Subcutaneous abdominal adipose tissue (tissue), 5 donors: Measurements from ENCODE around the gene GJD4.

Source experiments
- H3K27ac ChIP-seq: one replicate; pipeline ENCODE4 v1.7.0; 2013; ENCODE audit warnings: low read depth, mild to moderate bottlenecking, inconsistent platforms, low read length, moderate library complexity
- H3K27me3 ChIP-seq, 5 donors: one replicate each; pipeline ENCODE4 v1.7.0; 2013; ENCODE audit warnings: low read length in 5 of 5, inconsistent platforms in 1 of 5; ENCODE audit not compliant: control insufficient read depth in 5 of 5, insufficient read depth in 4 of 5
- H3K36me3 ChIP-seq, 5 donors: one replicate each; pipeline ENCODE4 v1.7.0; 2013; ENCODE audit warnings: low read length in 5 of 5; ENCODE audit not compliant: control insufficient read depth in 5 of 5, insufficient read depth in 5 of 5
- H3K4me1 ChIP-seq, 5 donors: one replicate each; pipeline ENCODE4 v1.7.0; 2013; ENCODE audit warnings: low read length in 5 of 5, mild to moderate bottlenecking in 3 of 5, moderate library complexity in 1 of 5; ENCODE audit not compliant: control insufficient read depth in 5 of 5, insufficient read depth in 5 of 5
- H3K4me3 ChIP-seq, 5 donors: one replicate each; pipeline ENCODE4 v1.7.0; 2013; ENCODE audit warnings: low read length in 5 of 5, low read depth in 1 of 5
- H3K9ac ChIP-seq, 5 donors: one replicate each; pipeline ENCODE4 v1.7.0; 2013; ENCODE audit warnings: low read length in 5 of 5, mild to moderate bottlenecking in 4 of 5, moderate library complexity in 3 of 5
- H3K9me3 ChIP-seq, 5 donors: one replicate each; pipeline ENCODE4 v1.7.0; 2013; ENCODE audit warnings: low read length in 5 of 5; ENCODE audit not compliant: control insufficient read depth in 5 of 5
- donor health status: healthy.
- donor health status: healthy.
- donor health status: healthy.
- donor health status: healthy.
- donor health status: healthy.

The GJD4 gene

GRCh38 chr10:35612385-35613106, 7.4 kb downstream of the GJD4 start:
- Histone ChIP-seq H3K4me3 (no peak overlapping the region), H3K36me3 (no peaks in the 10 kb centered on the region), H3K27me3 (peaks cover 10 to 32% (median 16%) of the 10 kb centered on the region in 5 donors), H3K4me1 (peaks cover 0 to 8% (median 7%) of the 10 kb centered on the region in 5 donors), H3K27ac (no peak overlapping the region), H3K9me3 (peaks cover 0 to 2% (median 0%) of the 10 kb centered on the region in 5 donors), H3K9ac (no peak overlapping the region)

DNA sequence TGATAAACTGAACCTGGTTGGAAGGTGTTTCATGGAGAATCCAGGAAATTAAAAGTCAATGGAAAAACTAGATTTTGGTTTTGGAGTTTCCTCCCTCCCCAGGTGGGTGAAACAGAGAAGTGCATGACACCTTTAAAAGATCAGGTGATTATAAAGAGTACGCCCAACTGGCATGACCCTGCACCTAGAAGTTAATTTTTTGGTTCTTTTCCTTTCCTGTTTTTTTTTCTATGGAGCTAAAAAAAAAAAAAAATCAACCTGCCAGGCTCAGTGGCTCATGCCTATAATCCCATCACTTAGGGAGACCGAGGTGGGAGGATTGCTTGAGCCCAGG, 7.9 kb downstream of the GJD4 start:
- Histone ChIP-seq H3K9ac (no peak overlapping the region), H3K27me3 (peaks cover 6 to 27% (median 11%) of the 10 kb centered on the region in 5 donors), H3K4me1 (peaks cover 0 to 3% (median 2%) of the 10 kb centered on the region in 5 donors), H3K27ac (no peak overlapping the region), H3K9me3 (peaks cover 0 to 2% (median 0%) of the 10 kb centered on the region in 5 donors), H3K4me3 (no peak overlapping the region), H3K36me3 (no peaks in the 10 kb centered on the region)

GRCh38 chr10:35613597-35614226, 8.6 kb downstream of the GJD4 start:
- peaks cover 2 to 20% (median 5%) of the 10 kb centered on the region in 5 donors for H3K27me3 ChIP-seq
- peaks cover 0 to 2% (median 0%) of the 10 kb centered on the region in 5 donors for H3K9me3 ChIP-seq
- no peaks in the 10 kb centered on the region for H3K4me1 ChIP-seq
- no peak overlapping the region for H3K27ac ChIP-seq
- no peak overlapping the region for H3K4me3 ChIP-seq
- H3K9ac ChIP-seq, result no peak overlapping the region
- H3K36me3 ChIP-seq, result no peaks in the 10 kb centered on the region

- no peak overlapping the region for H3K9ac ChIP-seq
- H3K4me1 ChIP-seq, result no peaks in the 10 kb centered on the region
- H3K36me3 ChIP-seq, result no peaks in the 10 kb centered on the region
- H3K27ac ChIP-seq, result no peak overlapping the region
- H3K9me3 ChIP-seq, result peaks cover 0 to 2% (median 0%) of the 10 kb centered on the region in 5 donors
- peaks cover 2 to 16% (median 5%) of the 10 kb centered on the region in 5 donors for H3K27me3 ChIP-seq
- no peak overlapping the region for H3K4me3 ChIP-seq
Measured at GRCh38 chr10:35614312-35614711, 9.2 kb downstream of the GJD4 start.

DNA sequence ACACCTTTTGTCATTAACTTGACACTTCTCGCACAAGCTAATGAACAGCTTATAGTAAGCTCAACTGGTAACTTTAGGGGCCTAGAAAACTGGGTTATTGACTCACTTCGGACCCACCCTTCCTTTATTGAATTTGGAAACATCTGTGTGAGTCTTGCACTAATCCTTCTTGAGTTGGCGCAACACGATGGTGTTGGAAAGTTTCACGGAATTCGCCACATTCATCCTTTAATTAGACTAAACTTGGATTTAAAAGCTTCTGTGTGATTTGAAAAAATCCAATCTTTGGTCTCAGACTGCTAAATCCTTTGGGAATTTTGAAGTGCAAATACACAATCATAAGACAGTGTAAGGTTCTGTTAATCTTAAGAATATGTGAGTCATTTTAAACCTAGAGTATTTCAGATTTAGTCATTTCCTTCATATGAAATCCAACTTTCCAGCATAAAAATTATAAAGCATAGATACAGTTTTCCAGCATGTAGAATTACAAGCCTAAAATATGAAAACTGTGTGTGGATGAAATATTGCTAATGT, 21.9 kb downstream of the GJD4 start:
- H3K4me1 ChIP-seq, result peaks cover 0 to 7% (median 3%) of the 10 kb centered on the region in 5 donors
- no peaks in the 10 kb centered on the region for H3K27me3 ChIP-seq
- no peak overlapping the region for H3K9ac ChIP-seq
- no peaks in the 10 kb centered on the region for H3K36me3 ChIP-seq
- H3K9me3 ChIP-seq, result no peaks in the 10 kb centered on the region
- H3K27ac ChIP-seq, result no peak overlapping the region
- H3K4me3 ChIP-seq, result no peak overlapping the region

- no peak overlapping the region for H3K27ac ChIP-seq
- no peak overlapping the region for H3K9ac ChIP-seq
- H3K36me3 ChIP-seq, result no peaks in the 10 kb centered on the region
- peaks cover 0 to 7% (median 5%) of the 10 kb centered on the region in 5 donors for H3K4me1 ChIP-seq
- H3K4me3 ChIP-seq, result no peak overlapping the region
- H3K27me3 ChIP-seq, result no peaks in the 10 kb centered on the region
- no peaks in the 10 kb centered on the region for H3K9me3 ChIP-seq
Measured at GRCh38 chr10:35631404-35631803, 26.3 kb downstream of the GJD4 start.

DNA sequence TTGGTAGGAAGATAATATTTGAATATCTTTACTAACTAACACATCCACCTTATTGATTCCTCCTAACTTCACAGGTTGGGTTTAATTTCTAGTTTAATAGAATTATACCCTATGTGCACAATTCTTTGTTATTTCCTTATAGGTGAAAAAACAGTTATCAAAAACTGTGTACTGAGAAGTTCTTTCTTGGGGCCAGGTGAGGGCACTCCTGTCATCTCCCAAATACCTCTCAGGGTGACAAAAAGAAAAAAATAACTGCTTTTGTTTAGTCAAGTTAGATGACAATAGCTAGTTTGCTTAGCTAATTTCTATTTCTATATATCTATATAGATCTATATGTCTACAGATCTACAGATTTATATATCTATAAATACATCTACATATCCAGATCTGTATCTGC, 26.9 kb downstream of the GJD4 start:
- no peak overlapping the region for H3K9ac ChIP-seq
- peaks cover 0 to 9% (median 6%) of the 10 kb centered on the region in 5 donors for H3K4me1 ChIP-seq
- no peak overlapping the region for H3K4me3 ChIP-seq
- H3K27me3 ChIP-seq, result no peaks in the 10 kb centered on the region
- H3K9me3 ChIP-seq, result no peaks in the 10 kb centered on the region
- H3K27ac ChIP-seq, result no peak overlapping the region
- H3K36me3 ChIP-seq, result no peaks in the 10 kb centered on the region

- no peaks in the 10 kb centered on the region for H3K9me3 ChIP-seq
- H3K9ac ChIP-seq, result no peak overlapping the region
- H3K27me3 ChIP-seq, result no peaks in the 10 kb centered on the region
- H3K36me3 ChIP-seq, result no peaks in the 10 kb centered on the region
- H3K27ac ChIP-seq, result no peak overlapping the region
- H3K4me3 ChIP-seq, result no peak overlapping the region
- peaks cover 0 to 20% (median 12%) of the 10 kb centered on the region in 5 donors for H3K4me1 ChIP-seq
Measured at GRCh38 chr10:35633006-35633980, 28.2 kb downstream of the GJD4 start.

GRCh38 chr10:35635576-35635975, 30.4 kb downstream of the GJD4 start:
- no peak overlapping the region for H3K9ac ChIP-seq
- no peaks in the 10 kb centered on the region for H3K9me3 ChIP-seq
- H3K36me3 ChIP-seq, result peaks cover 0 to 5% (median 0%) of the 10 kb centered on the region in 5 donors
- H3K4me3 ChIP-seq, result no peak overlapping the region
- no peak overlapping the region for H3K27ac ChIP-seq
- H3K27me3 ChIP-seq, result peaks cover 0 to 2% (median 0%) of the 10 kb centered on the region in 5 donors
- peaks cover 0 to 33% (median 20%) of the 10 kb centered on the region in 5 donors for H3K4me1 ChIP-seq
